ENCODE measurements around the gene MYL3.
"Not testable (repeated sequence)": the region's sequence is repeated elsewhere in the genome, so short reads cannot be mapped to it uniquely, and the experiment has no call there.

MYL3 gene

DNA sequence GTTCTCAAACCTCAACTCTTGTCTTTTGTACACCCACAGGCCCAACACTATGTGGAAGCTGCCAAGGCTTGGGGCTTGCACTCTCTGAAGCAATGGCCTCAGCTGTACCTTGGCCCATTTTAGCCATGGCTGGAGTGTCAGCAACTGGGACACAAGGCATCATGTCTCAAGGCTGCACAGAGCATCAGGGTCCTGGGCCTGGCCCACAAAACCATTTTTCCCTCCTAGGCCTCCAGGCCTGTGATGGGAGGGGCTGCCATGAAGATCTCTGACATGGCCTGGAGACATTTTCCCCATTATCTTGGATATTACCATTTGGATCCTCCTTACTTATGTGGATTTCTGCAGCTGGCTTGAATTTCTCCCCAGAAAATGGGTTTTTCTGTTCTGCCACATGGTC, 39.9 kb downstream of the MYL3 start:
- not testable (repeated sequence) for DNase-seq

DNA sequence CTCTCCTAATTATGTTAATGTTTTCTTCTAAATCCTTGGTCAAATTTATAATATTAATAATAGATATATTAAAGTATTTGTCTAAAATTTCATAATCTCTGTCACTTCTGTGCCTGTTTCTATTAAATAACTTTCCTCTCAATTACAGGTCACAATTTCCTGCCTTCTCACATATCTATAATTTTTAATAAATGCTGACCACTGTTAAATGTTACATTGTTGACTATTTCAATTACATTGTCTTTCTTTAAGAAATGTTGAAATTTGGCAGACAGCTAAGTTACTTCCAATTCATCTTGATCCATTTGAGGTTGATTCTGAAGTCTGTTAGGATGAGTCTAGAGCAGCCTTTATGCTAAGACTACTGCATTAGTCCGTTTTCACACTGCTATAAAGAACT, 41.7 kb downstream of the MYL3 start:
- no peak for DNase-seq

DNA sequence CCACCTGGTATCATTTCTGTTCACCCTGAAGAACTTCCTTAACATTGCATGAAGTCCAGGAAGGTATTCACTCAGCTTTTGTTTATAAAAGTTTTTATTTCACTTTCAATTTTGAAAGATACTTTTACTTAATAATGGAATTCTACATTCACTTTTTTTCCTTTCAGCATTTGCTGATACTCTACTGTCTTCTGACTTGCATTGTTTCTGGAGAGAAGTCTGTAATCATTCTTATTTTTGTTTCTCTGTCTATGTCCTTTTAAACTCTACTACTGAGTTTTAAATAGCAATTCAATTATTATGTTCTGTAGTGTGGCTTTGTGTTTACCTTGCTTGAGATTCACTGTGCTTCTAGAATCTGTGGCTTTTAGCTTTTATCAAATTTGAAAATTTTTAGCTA, 42.4 kb downstream of the MYL3 start:
- DNase-seq: no peak

DNA sequence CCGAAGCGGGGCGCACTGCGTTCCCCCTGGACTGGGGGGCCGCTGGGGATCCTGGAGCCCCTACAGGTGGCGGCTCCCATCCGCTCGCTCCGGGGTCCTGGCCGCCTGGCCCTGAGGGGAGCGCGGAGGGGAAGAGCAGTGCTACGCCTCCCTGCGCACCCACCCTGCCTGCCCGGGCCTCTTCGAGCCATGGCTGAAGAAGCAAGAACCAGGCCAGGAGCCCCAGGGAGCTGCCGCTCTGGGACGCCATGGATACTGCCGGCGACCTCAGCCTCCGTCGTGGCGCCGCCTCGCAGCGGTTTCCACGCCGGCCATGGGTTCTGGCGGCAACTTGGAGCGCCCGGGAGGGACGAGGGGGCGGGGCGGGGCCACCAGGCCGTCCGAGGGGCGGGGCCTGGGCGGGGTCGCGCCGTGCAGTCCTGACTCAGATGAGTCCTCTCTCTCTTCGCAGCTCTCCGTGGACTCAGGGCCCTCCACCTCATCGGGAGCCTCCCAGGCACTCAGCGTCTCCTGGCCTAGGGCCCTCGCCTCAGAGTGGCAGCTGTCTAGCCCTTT, 50.9 kb downstream of the MYL3 start:
- DNase-seq: no peak

DNA sequence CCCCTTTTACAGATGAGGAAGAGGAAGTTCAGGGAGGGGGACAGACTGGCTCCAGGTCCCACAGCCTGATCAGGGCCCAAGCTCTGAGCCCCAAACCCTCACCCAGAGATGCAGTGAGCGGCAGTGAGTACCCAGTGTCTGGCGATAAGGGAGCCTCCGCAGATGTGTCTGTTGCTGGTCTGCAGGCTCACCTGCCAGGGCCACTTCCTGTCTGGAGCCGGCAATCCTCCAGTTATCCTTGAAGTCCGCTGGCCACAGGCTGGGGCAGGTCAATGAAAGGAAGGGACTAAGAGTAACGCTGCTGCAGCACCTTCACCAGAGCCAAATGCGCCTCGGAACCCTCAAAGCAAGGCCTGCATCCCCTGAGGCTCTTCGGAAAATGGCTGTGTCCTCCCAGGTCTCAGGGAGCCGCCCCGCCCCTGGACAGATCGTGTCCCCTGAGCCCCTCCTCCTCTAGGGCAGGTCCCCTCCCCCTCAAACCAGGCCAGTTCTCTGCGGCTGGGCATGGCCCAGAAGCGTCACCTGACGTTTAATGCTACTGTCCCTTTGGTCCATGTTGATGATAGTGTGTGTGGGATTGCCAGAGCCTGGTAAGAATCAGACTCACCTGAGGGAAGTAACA, 51.5 kb downstream of the MYL3 start:
- no peak for DNase-seq

DNA sequence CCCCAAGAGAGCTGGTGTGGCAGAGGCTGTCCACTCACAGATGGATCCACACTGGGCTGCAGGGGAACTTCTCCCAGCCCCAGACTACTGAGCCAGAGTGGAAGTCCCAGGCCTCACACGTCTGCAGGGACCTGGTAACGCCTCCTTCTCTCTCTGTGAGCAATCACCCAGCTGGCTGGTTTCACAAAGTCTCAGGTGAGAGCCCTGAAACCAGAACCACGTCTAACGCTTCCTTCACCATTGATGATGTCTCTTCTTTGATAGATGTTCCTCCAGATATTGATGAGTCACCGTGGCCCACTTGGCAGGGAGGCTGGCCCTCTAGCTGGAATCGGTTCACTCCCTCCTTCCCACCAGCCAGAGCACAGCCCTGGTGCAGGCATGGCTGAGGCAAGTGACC, 54.5 kb downstream of the MYL3 start:
- DNase-seq: not testable (repeated sequence)

All from NCI-H446 treated with DMSO at 0.1 percent for 48 hours (cell line).